ENCODE results near the gene MAP6. TPM values are rescaled to one million over a fixed set of nuclear protein-coding genes. Genes with fewer than 3 reads are reported as not detected.

MAP6 gene
- total RNA-seq, 4 donors from 2014 or later: 0.35 to 5.0 (median 0.75) TPM

- no peak overlapping the region for H3K27ac ChIP-seq
- H3K9me3 ChIP-seq: no peaks in the 10 kb centered on the region
- peaks cover 0 to 6% (median 0%) of the 10 kb centered on the region in 4 donors for H3K4me1 ChIP-seq
- TF ChIP-seq CTCF (IDR thresholded peaks at IDR 0.05) (no peak), POLR2A (IDR thresholded peaks at IDR 0.05) (no peak)
- DNase-seq: no peak
- no peaks in the 10 kb centered on the region for H3K36me3 ChIP-seq
- H3K27me3 ChIP-seq: no peaks in the 10 kb centered on the region
- H3K4me3 ChIP-seq: no peak overlapping the region
Measured at GRCh38 chr11:75543806-75544205, 125.0 kb downstream of the MAP6 start.

GRCh38 chr11:75542088-75542438 lies 126.8 kb downstream of the MAP6 start:
- TF ChIP-seq CTCF (IDR thresholded peaks at IDR 0.05) (no peak), POLR2A (IDR thresholded peaks at IDR 0.05) (no peak)
- DNase-seq: no peak
- no peaks in the 10 kb centered on the region for H3K27me3 ChIP-seq
- no peaks in the 10 kb centered on the region for H3K4me1 ChIP-seq
- no peak overlapping the region for H3K4me3 ChIP-seq
- H3K9me3 ChIP-seq: no peaks in the 10 kb centered on the region
- no peak overlapping the region for H3K27ac ChIP-seq
- no peaks in the 10 kb centered on the region for H3K36me3 ChIP-seq

GRCh38 chr11:75541193-75542087 lies 127.4 kb downstream of the MAP6 start:
- H3K9me3 ChIP-seq: no peaks in the 10 kb centered on the region
- no peaks in the 10 kb centered on the region for H3K27me3 ChIP-seq
- TF ChIP-seq POLR2A (IDR thresholded peaks at IDR 0.05): no peak
- no peak for TF ChIP-seq CTCF (IDR thresholded peaks at IDR 0.05)
- no peak overlapping the region for H3K27ac ChIP-seq
- no peak for DNase-seq
- H3K36me3 ChIP-seq: no peaks in the 10 kb centered on the region
- H3K4me1 ChIP-seq: no peaks in the 10 kb centered on the region
- no peak overlapping the region for H3K4me3 ChIP-seq

GRCh38 chr11:75539459-75540334 lies 129.1 kb downstream of the MAP6 start:
- no peaks in the 10 kb centered on the region for H3K4me1 ChIP-seq
- no peak overlapping the region for H3K4me3 ChIP-seq

More at GRCh38 chr11:75539459-75540334, 129.1 kb downstream of the MAP6 start:
- no peaks in the 10 kb centered on the region for H3K9me3 ChIP-seq
- no peaks in the 10 kb centered on the region for H3K36me3 ChIP-seq
- DNase-seq: no peak
- H3K27ac ChIP-seq: no peak overlapping the region
- H3K27me3 ChIP-seq: no peaks in the 10 kb centered on the region
- TF ChIP-seq CTCF (IDR thresholded peaks at IDR 0.05) (no peak), POLR2A (IDR thresholded peaks at IDR 0.05) (no peak)

Data from Peyer's patch (tissue), 4 donors.